Smooth muscle cell (in vitro differentiated cells): ENCODE results near the gene MYH14. TPM values are rescaled to one million over a fixed set of nuclear protein-coding genes. Genes with fewer than 3 reads are reported as not detected.

Experiments
- DNase-seq: peaks from one replicate; lab custom pipeline; 2025; ENCODE audit not compliant: unreplicated experiment; lab: John Stamatoyannopoulos, UW
- H2AFZ ChIP-seq: fragments of 200-600 bp; sonication (generic); 2 replicates; pipeline ENCODE4 v1.6.0; 2016; ENCODE audit warnings: antibody characterized with exemption, low read depth, mild to moderate bottlenecking
- H3F3A ChIP-seq: fragments of 200-600 bp; sonication (generic); 2 replicates; pipeline ENCODE4 v1.6.0; 2017; ENCODE audit warnings: antibody characterized with exemption, low read depth
- H3K27ac ChIP-seq: fragments of 200-600 bp; sonication (generic); 2 replicates; pipeline ENCODE4 v1.5.1; 2016; ENCODE audit warnings: low read depth, mild to moderate bottlenecking
- H3K27me3 ChIP-seq: fragments of 200-600 bp; sonication (generic); 2 replicates; pipeline ENCODE4 v1.6.1; 2016; ENCODE audit warnings: low read depth, mild to moderate bottlenecking
- H3K36me3 ChIP-seq: fragments of 200-600 bp; sonication (generic); 2 replicates; pipeline ENCODE4 v1.5.1; 2016; ENCODE audit warnings: low read depth
- H3K4me1 ChIP-seq: fragments of 200-600 bp; sonication (generic); 2 replicates; pipeline ENCODE4 v1.5.1; 2016; ENCODE audit warnings: low read depth
- H3K4me2 ChIP-seq: fragments of 200-600 bp; sonication (generic); 2 replicates; pipeline ENCODE4 v1.6.0; 2016; ENCODE audit warnings: mild to moderate bottlenecking
- H3K4me3 ChIP-seq: fragments of 200-600 bp; sonication (generic); 2 replicates; pipeline ENCODE4 v1.5.1; 2016; ENCODE audit warnings: mild to moderate bottlenecking
- H3K79me2 ChIP-seq: fragments of 200-600 bp; sonication (generic); 2 replicates; pipeline ENCODE4 v1.6.0; 2016; ENCODE audit warnings: low read depth, mild to moderate bottlenecking
- H3K9ac ChIP-seq: fragments of 200-600 bp; sonication (generic); 2 replicates; pipeline ENCODE4 v1.6.0; 2016; ENCODE audit warnings: low read depth
- H3K9me3 ChIP-seq: fragments of 200-600 bp; sonication (generic); replicated peaks from 2 replicates; pipeline ENCODE4 v1.5.1; 2016; ENCODE audit warnings: low read depth
- H4K20me1 ChIP-seq: fragments of 200-600 bp; sonication (generic); 2 replicates; pipeline ENCODE4 v1.6.0; 2016; ENCODE audit warnings: low read depth
- CTCF ChIP-seq: fragments of 200-600 bp; sonication (generic); IDR thresholded peaks from 2 replicates; pipeline ENCODE4 v1.5.1; 2017; ENCODE audit warnings: borderline replicate concordance, mild to moderate bottlenecking, antibody characterized with exemption; ENCODE audit not compliant: insufficient read depth, poor library complexity, severe bottlenecking
- WGBS: methylation state at CpG from one replicate; pipeline ENCODE4 v1.1.7; 2016; ENCODE audit warnings: low lambda C conversion rate; 5-methylcytosine and 5-hydroxymethylcytosine counted together
- polyA plus RNA-seq: library from polyadenylated mRNA; unstranded; fragments of >200 nt; fragmentation: Nextera tagmentation; extraction: Ambion mirVana; gene quantifications from 2 replicates; pipeline ENCODE4 v1.2.1, GENCODE V29; 2016
- total RNA-seq: library from RNA; depleted of rRNA; stranded (reverse); fragments of >200 nt; gene quantifications from 2 replicates; pipeline ENCODE4 v1.2.3, GENCODE V29; 2014

Gene MYH14
- total and polyA plus RNA-seq, 2 experiments from 2014 or later: 7.5 to 30.6 TPM

- no peak for TF ChIP-seq CTCF
- no peak for DNase-seq
- no peak overlapping the region for H3K9ac ChIP-seq
- no peaks in the 10 kb centered on the region for H4K20me1 ChIP-seq
- H2AFZ ChIP-seq: no peak overlapping the region
- no peak overlapping the region for H3K4me2 ChIP-seq
- no peaks in the 10 kb centered on the region for H3K4me1 ChIP-seq
- no peaks in the 10 kb centered on the region for H3K79me2 ChIP-seq
- H3K27me3 ChIP-seq: no peaks in the 10 kb centered on the region
- no peak overlapping the region for H3K4me3 ChIP-seq
- no peaks in the 10 kb centered on the region for H3F3A ChIP-seq
- H3K36me3 ChIP-seq: no peaks in the 10 kb centered on the region
- no peaks in the 10 kb centered on the region for H3K9me3 ChIP-seq
- 91% methylated on average over 7 of the region's 7 CpGs for WGBS
- H3K27ac ChIP-seq: no peak overlapping the region
Measured at GRCh38 chr19:50273821-50274220, 70.4 kb downstream of the MYH14 start.

GRCh38 chr19:50275577-50276368, 72.4 kb downstream of the MYH14 start:
- no peaks in the 10 kb centered on the region for H3K9me3 ChIP-seq
- H3K4me1 ChIP-seq: no peaks in the 10 kb centered on the region
- H3K27me3 ChIP-seq: no peaks in the 10 kb centered on the region
- no peaks in the 10 kb centered on the region for H3K79me2 ChIP-seq
- WGBS: 87% methylated on average over 26 of the region's 26 CpGs
- H3K27ac ChIP-seq: no peak overlapping the region
- no peak for TF ChIP-seq CTCF
- H3K36me3 ChIP-seq: no peaks in the 10 kb centered on the region
- no peak overlapping the region for H3K4me2 ChIP-seq
- no peak for DNase-seq
- no peaks in the 10 kb centered on the region for H4K20me1 ChIP-seq
- no peaks in the 10 kb centered on the region for H3F3A ChIP-seq
- H3K4me3 ChIP-seq: no peak overlapping the region
- H3K9ac ChIP-seq: no peak overlapping the region
- H2AFZ ChIP-seq: no peak overlapping the region

- no peaks in the 10 kb centered on the region for H3K79me2 ChIP-seq
- no peaks in the 10 kb centered on the region for H3K36me3 ChIP-seq
- H3K4me2 ChIP-seq: no peak overlapping the region
- no peaks in the 10 kb centered on the region for H3K9me3 ChIP-seq
- no peaks in the 10 kb centered on the region for H3K4me1 ChIP-seq
- H3K27me3 ChIP-seq: no peaks in the 10 kb centered on the region
- H3K9ac ChIP-seq: no peak overlapping the region
- TF ChIP-seq CTCF: no peak
- DNase-seq: no peak
- no peak overlapping the region for H2AFZ ChIP-seq
- H3F3A ChIP-seq: no peaks in the 10 kb centered on the region
- 98% methylated on average over 9 of the region's 15 CpGs for WGBS
- H3K4me3 ChIP-seq: no peak overlapping the region
- H4K20me1 ChIP-seq: no peaks in the 10 kb centered on the region
- no peak overlapping the region for H3K27ac ChIP-seq
Measured at GRCh38 chr19:50276370-50277063, 73.1 kb downstream of the MYH14 start.
